ENCODE measurements around the gene LRRC46. TPM values are rescaled to one million over a fixed set of nuclear protein-coding genes. Genes with fewer than 3 reads are reported as not detected.
A peak's percentile ranks its signal among the peaks of the same experiment; 100 is the strongest.

Gene LRRC46
- total and polyA plus RNA-seq, 2 donors from 2014 or later: 0.91 to 1.5 TPM

DNA sequence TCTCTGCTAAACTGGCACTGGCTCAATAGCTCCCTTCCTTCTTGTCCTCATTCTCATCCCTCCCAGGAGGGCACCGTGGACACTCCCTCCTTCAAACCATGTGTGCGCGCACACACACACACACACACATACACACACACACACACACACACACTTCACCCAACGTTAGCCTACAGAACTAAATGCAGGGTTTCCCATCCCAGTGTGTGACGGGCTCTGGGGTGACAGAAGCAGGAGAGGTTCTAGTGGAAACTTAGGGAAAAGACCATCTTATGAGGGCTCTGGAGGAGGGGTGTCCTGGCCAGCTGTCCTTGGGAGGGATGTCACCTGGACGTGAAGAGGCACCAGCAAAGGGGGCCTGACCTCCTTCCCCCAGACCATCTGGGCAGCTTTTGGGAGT lies 29.6 kb upstream of the LRRC46 start:
- no peak overlapping the region for H3K27ac ChIP-seq (ENCODE audit: low read depth in 2 of 2, low read length in 2 of 2)
- H3K4me1 ChIP-seq (ENCODE audit: control insufficient read depth in 2 of 3, insufficient read depth in 2 of 3, low read depth in 1 of 3, low read length in 3 of 3): no peaks in the 10 kb centered on the region
- DNase-seq: peak in 1 of 5 donors; percentile 43
- H3K27me3 ChIP-seq (ENCODE audit: control insufficient read depth, insufficient read depth, low read length): no peaks in the 10 kb centered on the region
- intact Hi-C loops (cut with DNase I): no loop called here
- H3K36me3 ChIP-seq (ENCODE audit: control insufficient read depth in 2 of 3, insufficient read depth in 3 of 3, low read length in 3 of 3): no peaks in the 10 kb centered on the region
- no peak for FAIRE-seq
- no peaks in the 10 kb centered on the region for H3K9me3 ChIP-seq (ENCODE audit: control insufficient read depth in 2 of 3, insufficient read depth in 1 of 3, low read length in 3 of 3)
- no peak overlapping the region for H3K9ac ChIP-seq (ENCODE audit: low read length in 3 of 3)
- TF ChIP-seq, protein P1, sequence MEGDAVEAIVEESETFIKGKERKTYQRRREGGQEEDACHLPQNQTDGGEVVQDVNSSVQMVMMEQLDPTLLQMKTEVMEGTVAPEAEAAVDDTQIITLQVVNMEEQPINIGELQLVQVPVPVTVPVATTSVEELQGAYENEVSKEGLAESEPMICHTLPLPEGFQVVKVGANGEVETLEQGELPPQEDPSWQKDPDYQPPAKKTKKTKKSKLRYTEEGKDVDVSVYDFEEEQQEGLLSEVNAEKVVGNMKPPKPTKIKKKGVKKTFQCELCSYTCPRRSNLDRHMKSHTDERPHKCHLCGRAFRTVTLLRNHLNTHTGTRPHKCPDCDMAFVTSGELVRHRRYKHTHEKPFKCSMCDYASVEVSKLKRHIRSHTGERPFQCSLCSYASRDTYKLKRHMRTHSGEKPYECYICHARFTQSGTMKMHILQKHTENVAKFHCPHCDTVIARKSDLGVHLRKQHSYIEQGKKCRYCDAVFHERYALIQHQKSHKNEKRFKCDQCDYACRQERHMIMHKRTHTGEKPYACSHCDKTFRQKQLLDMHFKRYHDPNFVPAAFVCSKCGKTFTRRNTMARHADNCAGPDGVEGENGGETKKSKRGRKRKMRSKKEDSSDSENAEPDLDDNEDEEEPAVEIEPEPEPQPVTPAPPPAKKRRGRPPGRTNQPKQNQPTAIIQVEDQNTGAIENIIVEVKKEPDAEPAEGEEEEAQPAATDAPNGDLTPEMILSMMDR (IDR thresholded peaks at IDR 0.05; ENCODE audit: borderline replicate concordance, extremely low read depth, insufficient read depth): no peak
- no peak overlapping the region for H3K4me3 ChIP-seq (ENCODE audit: low read length in 3 of 3)

- DNase-seq (peak in 3 of 5 donors; percentile 24 to 59 (median 42)), FAIRE-seq (no peak)
- H3K4me3 ChIP-seq (ENCODE audit: low read length in 3 of 3): no peak overlapping the region
- TF ChIP-seq, protein P1 (IDR thresholded peaks at IDR 0.05; ENCODE audit: borderline replicate concordance, extremely low read depth, insufficient read depth): peak; percentile 32
- no peak overlapping the region for H3K9ac ChIP-seq (ENCODE audit: low read length in 3 of 3)
- H3K9me3 ChIP-seq (ENCODE audit: control insufficient read depth in 2 of 3, insufficient read depth in 1 of 3, low read length in 3 of 3): no peaks in the 10 kb centered on the region
- no peak overlapping the region for H3K27ac ChIP-seq (ENCODE audit: low read depth in 2 of 2, low read length in 2 of 2)
- no peaks in the 10 kb centered on the region for H3K27me3 ChIP-seq (ENCODE audit: control insufficient read depth, insufficient read depth, low read length)
- intact Hi-C loops (cut with DNase I): no loop called here
- H3K36me3 ChIP-seq (ENCODE audit: control insufficient read depth in 2 of 3, insufficient read depth in 3 of 3, low read length in 3 of 3): no peaks in the 10 kb centered on the region
- H3K4me1 ChIP-seq (ENCODE audit: control insufficient read depth in 2 of 3, insufficient read depth in 2 of 3, low read depth in 1 of 3, low read length in 3 of 3): no peaks in the 10 kb centered on the region
Observed at GRCh38 chr17:47802341-47803022, 29.0 kb upstream of the LRRC46 start.

- TF ChIP-seq, protein P1 (IDR thresholded peaks at IDR 0.05; ENCODE audit: borderline replicate concordance, extremely low read depth, insufficient read depth): no peak
- intact Hi-C loops (cut with DNase I): no loop called here
- DNase-seq: no peak
- no peak overlapping the region for H3K9ac ChIP-seq (ENCODE audit: low read length in 3 of 3)
- H3K9me3 ChIP-seq (ENCODE audit: control insufficient read depth in 2 of 3, insufficient read depth in 1 of 3, low read length in 3 of 3): no peaks in the 10 kb centered on the region
- H3K27ac ChIP-seq (ENCODE audit: low read depth in 2 of 2, low read length in 2 of 2): no peak overlapping the region
- H3K4me3 ChIP-seq (ENCODE audit: low read length in 3 of 3): no peak overlapping the region
- H3K4me1 ChIP-seq (ENCODE audit: control insufficient read depth in 2 of 3, insufficient read depth in 2 of 3, low read depth in 1 of 3, low read length in 3 of 3): no peaks in the 10 kb centered on the region
- no peak for FAIRE-seq
- no peaks in the 10 kb centered on the region for H3K36me3 ChIP-seq (ENCODE audit: control insufficient read depth in 2 of 3, insufficient read depth in 3 of 3, low read length in 3 of 3)
- no peaks in the 10 kb centered on the region for H3K27me3 ChIP-seq (ENCODE audit: control insufficient read depth, insufficient read depth, low read length)
Observed at GRCh38 chr17:47803201-47803600, 28.3 kb upstream of the LRRC46 start.

DNA sequence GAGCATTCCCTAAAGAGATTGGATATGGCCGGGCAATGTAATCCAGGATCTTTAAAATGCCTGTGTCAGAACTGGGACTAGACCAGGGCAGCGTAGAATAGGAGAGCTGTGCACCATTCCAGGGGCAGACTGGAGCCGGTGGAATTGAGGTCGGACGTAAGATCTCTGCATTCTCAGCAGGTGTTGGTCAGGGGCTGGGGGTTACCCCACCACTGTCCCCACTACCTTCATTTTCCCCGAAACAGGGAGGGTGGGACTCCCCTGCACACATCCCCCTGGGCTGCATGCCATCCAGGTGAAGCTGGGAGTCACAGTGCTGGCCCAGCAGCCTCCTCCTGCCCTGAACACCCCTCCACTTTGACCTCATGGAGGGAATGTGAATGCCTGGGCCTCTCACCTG lies 27.7 kb upstream of the LRRC46 start:
- DNase-seq: no peak
- Histone ChIP-seq H3K4me1 (ENCODE audit: control insufficient read depth in 2 of 3, insufficient read depth in 2 of 3, low read depth in 1 of 3, low read length in 3 of 3) (no peaks in the 10 kb centered on the region), H3K36me3 (ENCODE audit: control insufficient read depth in 2 of 3, insufficient read depth in 3 of 3, low read length in 3 of 3) (no peaks in the 10 kb centered on the region), H3K27me3 (ENCODE audit: control insufficient read depth, insufficient read depth, low read length) (no peaks in the 10 kb centered on the region), H3K4me3 (ENCODE audit: low read length in 3 of 3) (no peak overlapping the region), H3K9ac (ENCODE audit: low read length in 3 of 3) (no peak overlapping the region), H3K27ac (ENCODE audit: low read depth in 2 of 2, low read length in 2 of 2) (no peak overlapping the region), H3K9me3 (ENCODE audit: control insufficient read depth in 2 of 3, insufficient read depth in 1 of 3, low read length in 3 of 3) (no peaks in the 10 kb centered on the region)
- intact Hi-C loops (cut with DNase I): no loop called here
- TF ChIP-seq, protein P1 (IDR thresholded peaks at IDR 0.05; ENCODE audit: borderline replicate concordance, extremely low read depth, insufficient read depth): no peak
- no peak for FAIRE-seq
